Fibroblast of the conjunctiva (primary cell): ENCODE results near the gene MRPL37.
A peak's percentile ranks its signal among the peaks of the same experiment; 100 is the strongest.
"Not testable (repeated sequence)": the region's sequence is repeated elsewhere in the genome, so short reads cannot be mapped to it uniquely, and the experiment has no call there.

ENCODE experiments used
- DNase-seq: peaks from one replicate; pipeline ENCODE4 v3.0.0-alpha.2; 2010; ENCODE audit warnings: low read depth

MRPL37 gene

GRCh38 chr1:54220004-54220811 is 20.2 kb downstream of the MRPL37 start:
- peak; percentile 43 for DNase-seq

DNA sequence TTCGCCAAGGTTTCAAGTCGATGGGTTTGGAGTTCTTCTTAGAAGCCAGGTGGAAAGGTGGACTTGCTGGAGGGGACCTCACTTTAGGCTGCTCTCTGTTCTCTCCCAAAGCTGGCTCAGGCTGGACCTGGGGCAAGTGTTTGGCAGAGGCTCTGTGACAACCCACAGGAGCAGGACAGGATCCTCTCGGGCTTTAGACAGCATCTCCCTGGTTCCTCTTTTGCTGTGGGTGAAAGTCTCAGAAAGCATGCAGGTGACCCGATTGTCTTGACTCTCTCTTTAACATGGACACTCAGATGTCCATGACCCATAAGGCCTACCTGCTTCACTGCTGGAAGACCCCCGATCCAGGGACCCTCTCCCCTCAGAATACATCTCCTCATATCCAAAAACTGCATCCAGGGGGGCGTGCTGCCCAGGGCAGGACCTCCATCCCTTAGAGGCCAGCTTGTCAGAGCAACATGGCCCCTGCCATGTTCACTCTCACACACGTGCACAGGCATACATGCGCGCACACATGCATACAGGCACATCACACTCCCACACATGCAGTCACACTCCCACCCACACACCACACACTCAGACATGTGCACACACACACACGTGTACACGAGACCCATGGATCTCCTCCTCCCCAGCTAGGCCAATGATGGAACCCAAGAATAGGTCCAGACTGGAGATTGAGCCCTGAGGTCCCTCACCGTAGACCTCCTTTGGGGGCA is 21.3 kb downstream of the MRPL37 start:
- no peak for DNase-seq

DNA sequence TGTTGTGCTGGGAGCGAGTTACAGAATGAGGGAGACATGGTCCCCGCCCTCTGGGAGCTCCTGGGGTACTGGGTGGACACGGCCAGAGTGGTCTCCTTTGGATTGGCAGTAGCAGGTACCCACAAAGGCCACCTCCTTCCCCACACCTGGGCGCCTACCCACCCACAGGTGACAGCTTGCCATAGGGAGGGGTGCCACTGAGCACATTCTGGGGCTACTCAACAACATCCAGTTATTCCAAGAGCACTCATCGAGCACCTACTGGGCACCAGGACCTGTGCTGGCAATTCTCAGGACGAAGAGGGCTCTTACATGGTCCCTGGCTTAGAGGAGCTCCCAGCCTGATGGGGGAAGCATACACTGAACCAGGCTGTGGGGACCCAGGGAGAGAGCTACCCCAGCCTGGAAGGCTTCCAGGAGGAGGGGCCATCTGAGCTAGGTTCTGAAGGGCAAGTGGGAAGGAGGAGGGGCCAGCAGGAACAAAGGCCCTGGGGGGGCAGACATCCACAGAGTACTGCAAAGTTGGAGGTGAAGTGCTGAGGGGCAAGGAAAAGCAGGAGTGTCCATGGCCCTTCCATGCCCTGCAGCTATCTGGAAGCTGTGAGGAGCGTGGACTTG is 22.0 kb downstream of the MRPL37 start:
- DNase-seq = no peak

DNA sequence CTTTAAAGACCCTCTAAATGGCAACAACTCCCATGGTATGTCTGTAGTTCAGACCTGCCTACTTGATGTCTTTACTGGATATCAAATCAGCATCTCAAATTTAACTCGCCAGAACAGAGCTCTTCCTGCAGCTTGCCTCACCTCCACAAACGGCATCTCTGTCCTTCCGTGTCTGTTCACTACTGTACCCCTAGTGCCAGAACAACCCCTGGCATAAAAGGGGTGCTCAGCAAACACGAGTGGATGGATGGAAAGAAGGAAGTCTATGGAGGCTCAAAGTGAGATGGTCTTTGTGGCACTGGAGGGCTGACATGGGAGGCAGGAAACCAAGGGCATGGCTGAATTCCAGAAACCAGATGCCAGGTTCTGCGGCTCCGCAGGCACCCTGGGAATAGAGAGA is 22.7 kb downstream of the MRPL37 start:
- DNase-seq = no peak

- no peak for DNase-seq
Measured at GRCh38 chr1:54223441-54224202, 23.7 kb downstream of the MRPL37 start.

GRCh38 chr1:54224233-54224632 is 24.3 kb downstream of the MRPL37 start:
- no peak for DNase-seq

GRCh38 chr1:54225378-54225777 is 25.4 kb downstream of the MRPL37 start:
- no peak for DNase-seq

DNA sequence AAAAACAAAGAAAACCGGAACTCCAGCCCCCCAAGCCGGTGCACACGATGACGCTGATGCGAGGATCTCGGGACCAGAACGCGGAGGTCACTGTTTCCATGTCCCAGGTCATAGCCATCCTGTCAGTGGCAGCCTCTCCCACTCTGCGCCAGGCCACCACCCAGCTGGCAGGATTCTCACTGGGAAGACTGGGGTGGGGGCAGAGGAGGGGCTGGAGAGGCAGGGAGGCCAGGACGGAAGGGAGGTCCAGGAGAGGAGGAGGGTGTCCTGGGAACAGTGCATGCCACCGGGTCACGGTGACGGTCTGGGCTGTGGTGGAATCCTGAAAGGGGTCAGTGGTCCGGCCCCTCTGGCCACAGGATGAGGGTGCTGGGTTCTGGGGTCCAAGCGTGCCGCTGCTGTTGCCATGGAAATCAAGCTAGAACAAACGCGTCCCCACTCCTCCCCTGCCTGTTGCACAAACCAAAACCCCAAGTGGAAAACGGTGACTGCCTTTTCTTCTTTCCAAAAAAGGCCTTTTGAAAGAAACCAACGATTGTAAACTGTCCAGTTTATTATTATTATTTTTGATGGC is 26.1 kb downstream of the MRPL37 start:
- DNase-seq = no peak

DNA sequence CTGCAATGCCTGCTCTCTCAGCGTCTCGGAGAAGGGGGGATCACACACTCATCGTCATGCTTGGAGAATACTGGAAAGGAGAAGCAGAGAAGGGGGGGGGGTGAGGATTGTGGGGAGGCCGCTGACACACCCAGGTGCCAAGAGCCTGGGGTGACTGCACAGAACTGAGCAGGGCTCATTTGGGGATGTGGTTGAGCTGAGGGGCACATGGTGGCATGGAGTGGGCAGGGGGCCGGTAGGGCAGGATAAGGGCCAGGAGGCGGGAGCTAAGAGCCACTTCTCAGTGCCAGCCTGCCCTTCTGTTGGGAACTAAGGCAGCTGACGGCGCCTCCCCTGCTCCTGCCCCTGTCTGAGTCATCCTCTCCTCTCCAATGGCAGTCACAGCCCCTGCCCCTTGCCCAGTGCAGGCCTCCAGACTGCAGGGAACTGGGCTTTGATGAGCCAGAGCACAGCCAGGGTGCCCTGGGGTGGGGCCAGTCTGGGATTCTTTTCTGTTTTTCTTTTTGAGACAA is 27.2 kb downstream of the MRPL37 start:
- DNase-seq = no peak

GRCh38 chr1:54227891-54228310 is 27.9 kb downstream of the MRPL37 start:
- DNase-seq = no peak

DNA sequence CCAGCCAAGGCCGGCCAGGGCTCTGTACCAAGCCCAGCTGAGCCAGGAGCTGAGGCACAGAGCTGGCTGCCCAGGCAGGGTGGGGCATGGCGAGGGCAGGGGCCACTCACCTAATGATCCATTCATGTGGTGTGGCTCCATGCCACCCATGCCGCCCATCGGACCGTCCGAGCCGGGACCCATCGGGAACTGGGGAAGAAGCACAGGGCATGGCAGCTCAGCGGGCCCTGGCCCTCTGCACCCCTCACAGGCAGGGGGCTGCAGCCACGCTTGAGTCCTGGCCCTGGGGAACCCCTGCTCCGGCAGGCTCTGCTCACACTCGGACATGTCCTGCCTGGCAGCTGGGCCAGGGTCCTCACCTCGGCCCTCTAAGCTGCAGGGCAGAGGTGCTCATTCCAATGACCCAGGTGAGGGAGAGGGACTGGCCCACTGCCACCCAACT is 28.7 kb downstream of the MRPL37 start:
- no peak for DNase-seq

GRCh38 chr1:54229281-54229891 is 29.4 kb downstream of the MRPL37 start:
- DNase-seq = no peak

- DNase-seq = no peak
Measured at GRCh38 chr1:54230507-54231339, 30.8 kb downstream of the MRPL37 start.

- DNase-seq = not testable (repeated sequence)
Measured at GRCh38 chr1:54233196-54233595, 33.2 kb downstream of the MRPL37 start.

DNA sequence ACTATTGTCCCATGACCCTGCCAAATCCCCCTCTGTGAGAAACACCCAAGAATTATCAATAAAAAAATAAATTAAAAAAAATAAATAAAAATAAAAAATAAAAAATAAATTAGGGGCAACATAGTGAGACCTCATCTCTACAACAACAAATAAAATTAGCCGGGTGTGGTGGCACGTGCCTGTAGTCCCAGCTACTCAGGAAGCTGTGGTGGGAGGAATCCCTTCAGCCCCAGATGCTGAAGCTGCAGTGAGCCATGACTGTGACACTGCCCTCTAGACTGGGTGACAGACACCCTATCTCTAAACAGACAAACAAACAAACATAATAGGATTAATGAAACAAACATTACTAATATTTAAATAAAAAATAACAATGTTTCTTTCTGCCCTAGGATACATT is 34.3 kb downstream of the MRPL37 start:
- no peak for DNase-seq

GRCh38 chr1:54237586-54237985 is 37.6 kb downstream of the MRPL37 start:
- no peak for DNase-seq

GRCh38 chr1:54238353-54239034 is 38.5 kb downstream of the MRPL37 start:
- no peak for DNase-seq

DNA sequence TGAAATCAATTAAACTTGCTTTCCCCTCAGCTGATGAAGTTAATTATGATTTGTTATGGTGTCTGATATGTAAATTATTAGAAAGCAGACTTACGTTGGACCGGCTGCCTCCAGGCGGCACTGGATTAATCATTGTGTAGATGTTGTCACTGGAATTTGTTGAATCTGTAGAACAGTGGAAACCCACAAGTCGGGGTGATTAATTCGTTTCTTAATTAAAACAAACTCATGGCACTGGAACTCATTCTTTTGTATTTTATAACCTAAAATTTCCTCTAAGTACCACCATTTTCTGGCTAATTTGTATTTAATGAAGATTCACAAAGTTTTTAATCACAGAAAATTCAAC is 39.0 kb downstream of the MRPL37 start:
- DNase-seq = no peak

- DNase-seq = no peak
Measured at GRCh38 chr1:54239631-54240031, 39.7 kb downstream of the MRPL37 start.
